Suprapubic skin (tissue), 4 donors: ENCODE data around the gene SLC46A1. TPM values are rescaled to one million over a fixed set of nuclear protein-coding genes. Genes with fewer than 3 reads are reported as not detected.

Source experiments
- DNase-seq, 2 donors: peaks; one replicate each; pipeline ENCODE4 v3.0.0-alpha.2; 2019; ENCODE audit warnings: low spot score in 2 of 2
- H3K27ac ChIP-seq: fragments of 200-600 bp; sonication (generic); one replicate; pipeline ENCODE4 v1.5.1; 2019
- H3K27me3 ChIP-seq: fragments of 200-600 bp; sonication (generic); one replicate; pipeline ENCODE4 v1.5.1; 2019
- H3K36me3 ChIP-seq: fragments of 200-600 bp; sonication (generic); one replicate; pipeline ENCODE4 v1.5.1; 2019
- H3K4me1 ChIP-seq: fragments of 200-600 bp; sonication (generic); one replicate; pipeline ENCODE4 v1.5.1; 2019
- H3K4me3 ChIP-seq: fragments of 200-600 bp; sonication (generic); one replicate; pipeline ENCODE4 v1.5.1; 2019; ENCODE audit warnings: mild to moderate bottlenecking
- H3K9me3 ChIP-seq: fragments of 200-600 bp; sonication (generic); one replicate; pipeline ENCODE4 v1.5.1; 2019
- EP300 ChIP-seq: sonication (generic); formaldehyde crosslinking; IDR thresholded peaks from one replicate; pipeline ENCODE4 v1.6.1; 2017; ENCODE audit warnings: antibody characterized with exemption
- POLR2A ChIP-seq, 2 donors: fragments of 450-650 bp; IDR thresholded peaks; one replicate each; pipeline ENCODE4 v1.6.1; 2017; ENCODE audit warnings: antibody characterized with exemption in 2 of 2, mild to moderate bottlenecking in 2 of 2, moderate library complexity in 2 of 2
- POLR2AphosphoS5 ChIP-seq, 3 donors: sonication (generic); formaldehyde crosslinking; IDR thresholded peaks; one replicate each; pipeline ENCODE4 v1.6.1; 2017; ENCODE audit warnings: antibody characterized with exemption in 3 of 3
- WGBS: methylation state at CpG from one replicate; pipeline ENCODE4 v1.1.5; 2018; 5-methylcytosine and 5-hydroxymethylcytosine counted together
- total RNA-seq, 4 donors: library from RNA; depleted of rRNA; stranded (reverse); fragments of >200 nt; gene quantifications; one replicate each; pipeline ENCODE4 v1.1.0, GENCODE V29; 2016
- TF ChIP-seq, protein P1 (sequence below), 2 donors: fragments of 200-600 bp in 1 of 2; fragments of 450-650 bp in 1 of 2; sonication (generic) in 1 of 2; IDR thresholded peaks; one replicate each; pipeline ENCODE4 v1.5.1; 2016 to 2019; ENCODE audit warnings: antibody characterized with exemption in 2 of 2, mild to moderate bottlenecking in 1 of 2, moderate library complexity in 1 of 2

The SLC46A1 gene
- total RNA-seq, 4 donors from 2014 or later, result 2.1 to 8.5 (median 3.5) TPM

DNA sequence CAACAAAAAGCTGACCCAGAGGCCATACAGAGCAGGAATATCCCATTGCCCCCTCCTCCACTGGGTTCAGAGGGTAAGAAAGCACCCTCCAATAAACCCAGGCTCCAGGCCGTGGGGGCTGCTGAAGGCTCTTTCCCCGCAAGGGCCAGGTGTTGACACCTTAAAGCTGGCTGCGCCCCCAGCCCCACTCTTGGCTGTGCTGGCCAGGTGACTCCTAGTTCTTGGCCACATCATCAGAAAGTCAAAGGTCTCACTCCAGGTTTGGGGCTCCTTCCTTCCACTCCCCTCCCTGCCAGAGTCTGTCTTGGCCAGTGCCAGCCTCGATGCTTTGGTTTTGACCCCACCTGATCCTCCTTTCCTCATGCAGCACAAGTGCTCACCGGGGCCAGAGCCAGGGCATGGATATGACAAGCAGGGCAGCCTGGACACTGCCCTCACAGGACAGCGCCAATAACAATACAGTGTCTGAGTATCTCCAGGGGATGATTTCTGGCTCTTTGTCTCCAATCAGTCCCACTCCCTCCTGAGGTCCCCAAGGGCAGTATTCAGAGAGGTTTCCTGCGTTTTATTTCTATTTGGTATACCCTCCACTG lies 8.2 kb downstream of the SLC46A1 start:
- H3K27me3 ChIP-seq, result no peaks in the 10 kb centered on the region

DNA sequence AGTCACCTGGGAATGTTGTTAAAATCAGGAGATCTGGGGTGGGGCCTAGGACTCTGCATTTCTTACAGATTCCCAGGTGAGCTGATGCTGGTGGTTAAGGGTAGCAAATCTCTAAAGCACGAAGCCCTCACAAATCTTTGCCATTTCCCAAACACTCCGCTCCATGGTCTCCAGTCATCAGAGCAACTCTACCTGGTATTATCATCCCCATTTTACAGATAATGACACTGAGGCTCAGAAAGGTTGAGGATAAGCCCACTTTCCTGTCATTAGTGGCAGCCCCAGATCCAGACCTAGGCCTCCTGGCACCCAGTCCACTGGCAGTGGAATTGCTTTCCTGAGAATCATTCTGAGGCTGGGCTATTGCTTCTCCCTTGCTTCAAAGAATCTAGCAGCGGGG lies 8.7 kb downstream of the SLC46A1 start:
- Histone ChIP-seq H3K27ac (no peak overlapping the region), H3K4me3 (no peak overlapping the region), H3K9me3 (no peaks in the 10 kb centered on the region), H3K36me3 (peaks cover 64% of the 10 kb centered on the region), H3K4me1 (no peaks in the 10 kb centered on the region), H3K27me3 (no peaks in the 10 kb centered on the region)
- no peak for DNase-seq
- no peak for TF ChIP-seq EP300
- no peak for TF ChIP-seq POLR2A (IDR thresholded peaks at IDR 0.05)
- no peak for TF ChIP-seq POLR2AphosphoS5 (IDR thresholded peaks at IDR 0.05)
- TF ChIP-seq, protein P1, sequence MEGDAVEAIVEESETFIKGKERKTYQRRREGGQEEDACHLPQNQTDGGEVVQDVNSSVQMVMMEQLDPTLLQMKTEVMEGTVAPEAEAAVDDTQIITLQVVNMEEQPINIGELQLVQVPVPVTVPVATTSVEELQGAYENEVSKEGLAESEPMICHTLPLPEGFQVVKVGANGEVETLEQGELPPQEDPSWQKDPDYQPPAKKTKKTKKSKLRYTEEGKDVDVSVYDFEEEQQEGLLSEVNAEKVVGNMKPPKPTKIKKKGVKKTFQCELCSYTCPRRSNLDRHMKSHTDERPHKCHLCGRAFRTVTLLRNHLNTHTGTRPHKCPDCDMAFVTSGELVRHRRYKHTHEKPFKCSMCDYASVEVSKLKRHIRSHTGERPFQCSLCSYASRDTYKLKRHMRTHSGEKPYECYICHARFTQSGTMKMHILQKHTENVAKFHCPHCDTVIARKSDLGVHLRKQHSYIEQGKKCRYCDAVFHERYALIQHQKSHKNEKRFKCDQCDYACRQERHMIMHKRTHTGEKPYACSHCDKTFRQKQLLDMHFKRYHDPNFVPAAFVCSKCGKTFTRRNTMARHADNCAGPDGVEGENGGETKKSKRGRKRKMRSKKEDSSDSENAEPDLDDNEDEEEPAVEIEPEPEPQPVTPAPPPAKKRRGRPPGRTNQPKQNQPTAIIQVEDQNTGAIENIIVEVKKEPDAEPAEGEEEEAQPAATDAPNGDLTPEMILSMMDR (IDR thresholded peaks at IDR 0.05), result no peak
- WGBS, result 90% methylated on average over 3 of the region's 3 CpGs

More for the DNA sequence above, 8.2 kb downstream of the SLC46A1 start:
- Histone ChIP-seq H3K4me3 (no peak overlapping the region), H3K27ac (no peak overlapping the region), H3K36me3 (peaks cover 60% of the 10 kb centered on the region), H3K9me3 (no peaks in the 10 kb centered on the region), H3K4me1 (no peaks in the 10 kb centered on the region)
- TF ChIP-seq, protein P1 (IDR thresholded peaks at IDR 0.05), result no peak
- no peak for TF ChIP-seq POLR2AphosphoS5 (IDR thresholded peaks at IDR 0.05)
- TF ChIP-seq POLR2A (IDR thresholded peaks at IDR 0.05), result no peak
- TF ChIP-seq EP300, result no peak
- DNase-seq, result no peak
- 73% methylated on average over 7 of the region's 7 CpGs for WGBS

DNA sequence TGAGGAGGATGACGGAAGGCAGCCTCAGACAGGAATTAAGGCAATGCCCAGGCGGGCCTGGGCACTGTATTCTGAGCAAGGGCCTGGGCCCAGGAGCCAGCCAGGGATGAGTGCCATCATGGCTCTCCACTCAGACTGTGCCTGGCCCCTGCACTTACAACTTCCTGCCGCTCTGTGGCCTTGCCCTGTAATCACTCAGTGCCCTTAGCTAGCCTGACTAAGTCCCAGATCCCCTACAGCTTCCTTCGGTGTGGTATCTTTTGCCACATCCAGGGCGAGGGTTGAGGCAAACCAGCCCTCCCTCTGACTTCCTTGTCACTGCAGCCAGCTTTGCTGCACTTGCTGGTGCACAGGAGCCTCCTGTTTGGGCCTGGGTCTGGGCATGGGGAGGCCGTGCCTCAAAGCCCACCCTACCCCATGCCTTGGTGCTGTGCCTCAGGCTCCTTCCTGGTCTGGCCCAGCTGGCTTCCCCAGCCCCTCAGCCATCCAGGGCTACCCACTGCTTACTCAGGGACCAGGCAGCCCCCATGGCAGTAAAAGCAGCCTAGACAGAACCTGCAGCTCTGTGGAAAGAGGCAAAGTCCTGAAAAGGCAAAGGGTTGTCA lies 9.3 kb downstream of the SLC46A1 start:
- H3K4me3 ChIP-seq, result no peak overlapping the region
- H3K36me3 ChIP-seq, result peaks cover 60% of the 10 kb centered on the region
- no peak overlapping the region for H3K27ac ChIP-seq
- no peak for DNase-seq
- 75% methylated on average over 5 of the region's 6 CpGs for WGBS
- no peaks in the 10 kb centered on the region for H3K27me3 ChIP-seq
- H3K9me3 ChIP-seq, result no peaks in the 10 kb centered on the region
- no peak for TF ChIP-seq POLR2A (IDR thresholded peaks at IDR 0.05)
- no peaks in the 10 kb centered on the region for H3K4me1 ChIP-seq

GRCh38 chr17:28395968-28396367 lies 10.0 kb downstream of the SLC46A1 start:
- peaks cover 65% of the 10 kb centered on the region for H3K36me3 ChIP-seq
- H3K27ac ChIP-seq, result no peak overlapping the region
- no peaks in the 10 kb centered on the region for H3K9me3 ChIP-seq
- no peak for DNase-seq
- TF ChIP-seq POLR2AphosphoS5 (IDR thresholded peaks at IDR 0.05) (no peak), EP300 (no peak)
- TF ChIP-seq, protein P1 (IDR thresholded peaks at IDR 0.05), result no peak
- H3K27me3 ChIP-seq, result no peaks in the 10 kb centered on the region
- H3K4me3 ChIP-seq, result no peak overlapping the region
- 77% methylated on average over 4 of the region's 6 CpGs for WGBS
- H3K4me1 ChIP-seq, result no peaks in the 10 kb centered on the region

GRCh38 chr17:28395426-28395825 lies 10.6 kb downstream of the SLC46A1 start:
- no peaks in the 10 kb centered on the region for H3K9me3 ChIP-seq
- H3K4me1 ChIP-seq, result no peaks in the 10 kb centered on the region
- peaks cover 70% of the 10 kb centered on the region for H3K36me3 ChIP-seq
- no peak overlapping the region for H3K4me3 ChIP-seq
- H3K27ac ChIP-seq, result no peak overlapping the region
- TF ChIP-seq EP300, result no peak
- TF ChIP-seq POLR2AphosphoS5 (IDR thresholded peaks at IDR 0.05), result no peak
- TF ChIP-seq, protein P1 (IDR thresholded peaks at IDR 0.05), result no peak
- no peak for TF ChIP-seq POLR2A (IDR thresholded peaks at IDR 0.05)
- no peaks in the 10 kb centered on the region for H3K27me3 ChIP-seq
- DNase-seq, result no peak
- 50% methylated on average over 2 of the region's 2 CpGs for WGBS
